ENCODE results near the gene NR3C2.

DNA sequence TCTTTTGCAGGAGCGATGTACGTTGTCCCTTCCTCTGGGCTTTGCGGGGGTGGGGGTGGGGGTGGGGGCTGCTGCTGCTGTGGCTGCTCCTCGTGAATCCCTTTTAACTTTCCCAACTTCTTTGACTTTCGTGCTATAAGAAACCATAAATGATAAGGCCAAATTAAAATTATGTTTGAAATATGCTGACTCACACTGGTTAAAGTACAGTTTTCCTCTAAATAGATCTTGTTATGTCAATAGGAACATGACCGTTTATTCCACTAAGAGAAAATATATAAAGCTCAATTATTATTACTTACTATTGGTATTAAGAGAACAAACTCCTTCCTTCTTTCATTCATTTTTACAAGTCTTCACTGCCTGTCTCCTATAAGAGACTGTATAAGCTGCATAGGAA lies 287.4 kb downstream of the NR3C2 start:
- TF ChIP-seq EZH2 (IDR thresholded peaks at IDR 0.05) (no peak), POLR2AphosphoS5 (IDR thresholded peaks at IDR 0.05; ENCODE audit: borderline replicate concordance, low read depth, low read length) (no peak)
